Activated CD4-positive, alpha-beta T cell treated with anti-CD3 and anti-CD28 coated beads for 1 hour (primary cell): ENCODE results near the gene FBXL19.
"Not testable (repeated sequence)": the region's sequence is repeated elsewhere in the genome, so short reads cannot be mapped to it uniquely, and the experiment has no call there.

Experiments
- DNase-seq: peaks from one replicate; pipeline ENCODE4 v3.0.0-alpha.2; 2020

Gene FBXL19

DNA sequence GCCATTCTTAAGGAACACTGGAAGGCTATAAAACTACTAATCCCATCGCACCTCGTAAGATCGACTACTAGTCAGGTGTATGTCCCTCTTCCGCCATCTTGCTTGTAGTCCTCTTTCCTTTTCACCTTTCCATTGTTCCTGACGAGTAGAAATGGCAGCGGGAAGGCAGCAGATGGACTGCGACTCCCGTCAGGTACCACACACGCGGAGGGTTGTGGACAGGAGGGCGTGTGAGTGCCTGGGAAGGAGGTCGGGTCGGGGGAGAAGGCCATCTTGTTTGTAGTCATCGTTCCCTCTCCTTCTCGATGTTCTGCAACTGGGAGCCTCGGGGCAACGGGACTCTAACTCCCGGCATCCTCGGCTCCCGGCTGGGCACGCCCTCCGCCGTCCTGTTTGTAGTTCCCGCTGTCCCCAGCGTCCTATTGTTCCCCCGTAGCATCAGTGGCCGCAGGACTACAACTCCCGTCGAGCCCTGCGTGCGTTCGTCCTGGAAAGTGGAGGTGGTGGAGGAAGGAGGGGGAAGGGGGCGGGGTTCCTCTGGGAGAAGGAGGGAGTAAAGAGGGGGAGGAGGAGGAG is 324 bp upstream of the FBXL19 start:
- DNase-seq = peak; percentile 91

GRCh38 chr16:30924076-30924912 is 922 bp downstream of the FBXL19 start:
- DNase-seq = no peak

- DNase-seq = no peak
These were observed 1.7 kb downstream of the FBXL19 start for GRCh38 chr16:30924913-30925631.

- no peak for DNase-seq
These were observed 2.2 kb downstream of the FBXL19 start for GRCh38 chr16:30925632-30925987.

DNA sequence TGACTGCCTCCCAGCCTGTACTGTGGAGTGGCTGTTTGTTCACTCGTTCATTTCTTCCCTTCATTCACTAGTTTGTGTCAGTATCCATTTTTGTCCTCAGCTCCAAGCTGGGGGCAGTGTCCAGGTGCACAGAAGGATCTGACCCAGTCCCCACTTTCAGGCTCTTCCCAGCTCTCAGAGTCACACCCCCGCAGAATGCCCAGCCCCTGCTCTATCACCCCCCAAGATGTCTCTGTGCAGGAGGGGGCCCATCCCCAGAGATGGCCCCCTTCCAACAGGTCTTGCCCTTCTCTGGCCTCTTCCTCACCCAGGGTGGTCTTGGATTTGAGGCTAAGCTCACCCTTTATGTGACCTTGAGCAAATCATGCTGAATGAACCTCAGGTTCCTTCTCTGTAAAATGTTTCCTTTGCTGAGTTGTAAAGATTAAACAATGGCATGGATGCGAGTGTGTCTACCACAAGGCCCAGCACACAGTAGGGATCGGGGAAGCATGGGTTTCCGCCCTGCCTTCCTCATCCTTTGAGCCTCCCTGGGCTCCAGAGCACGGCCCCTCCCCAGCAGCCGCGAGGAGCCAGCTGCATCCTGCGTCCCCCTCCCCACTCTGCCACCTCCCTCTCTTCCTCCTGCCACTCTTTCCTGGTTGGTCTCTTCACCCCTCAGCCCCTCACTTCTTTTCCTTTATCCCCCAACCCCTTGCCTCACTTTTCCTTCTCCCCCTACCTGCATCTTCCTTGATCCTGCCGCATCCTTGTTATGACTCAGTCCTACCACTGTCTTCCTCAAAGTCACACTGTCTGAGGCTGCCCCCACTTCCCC is 2.8 kb downstream of the FBXL19 start:
- DNase-seq = no peak

DNA sequence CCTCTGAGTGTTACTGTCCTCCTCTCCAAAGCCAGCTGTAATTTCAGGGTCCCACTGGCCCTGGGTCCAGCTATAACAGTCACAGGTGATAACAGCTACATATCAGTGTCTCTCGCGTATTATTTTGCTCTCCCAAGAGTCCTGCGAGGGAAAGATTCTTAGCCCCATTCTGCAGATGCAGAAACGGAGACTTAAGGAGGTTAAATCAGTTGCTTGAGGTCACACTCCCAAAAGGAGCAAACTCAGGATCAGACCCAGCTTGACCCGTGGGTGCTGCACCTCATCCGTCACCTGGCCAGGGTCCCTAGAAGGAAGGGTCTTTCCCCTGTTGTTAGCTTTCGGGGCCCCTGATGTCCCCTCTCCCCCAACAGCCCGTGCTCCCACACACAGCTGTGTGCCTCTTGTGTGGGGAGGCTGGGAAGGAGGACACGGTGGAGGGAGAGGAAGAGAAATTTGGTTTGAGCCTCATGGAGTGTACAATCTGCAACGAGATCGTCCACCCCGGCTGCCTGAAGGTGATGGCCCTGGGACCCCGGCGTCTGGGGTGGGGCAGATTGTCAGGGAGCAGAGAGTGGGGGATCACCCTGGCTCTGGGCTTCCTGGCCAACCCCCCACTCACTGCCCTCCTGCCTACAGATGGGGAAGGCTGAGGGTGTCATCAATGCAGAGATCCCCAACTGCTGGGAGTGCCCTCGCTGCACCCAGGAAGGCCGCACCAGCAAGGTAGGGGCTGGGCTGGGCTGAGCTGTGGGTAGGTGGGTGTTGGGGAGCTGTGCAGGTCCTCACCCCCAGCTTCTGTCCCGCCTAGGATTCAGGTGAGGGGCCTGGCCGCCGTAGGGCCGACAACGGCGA is 3.8 kb downstream of the FBXL19 start:
- no peak for DNase-seq

GRCh38 chr16:30927789-30928378 is 4.5 kb downstream of the FBXL19 start:
- no peak for DNase-seq

GRCh38 chr16:30928390-30928789 is 5.0 kb downstream of the FBXL19 start:
- no peak for DNase-seq

- DNase-seq = no peak
These were observed 5.8 kb downstream of the FBXL19 start for GRCh38 chr16:30929167-30929566.

DNA sequence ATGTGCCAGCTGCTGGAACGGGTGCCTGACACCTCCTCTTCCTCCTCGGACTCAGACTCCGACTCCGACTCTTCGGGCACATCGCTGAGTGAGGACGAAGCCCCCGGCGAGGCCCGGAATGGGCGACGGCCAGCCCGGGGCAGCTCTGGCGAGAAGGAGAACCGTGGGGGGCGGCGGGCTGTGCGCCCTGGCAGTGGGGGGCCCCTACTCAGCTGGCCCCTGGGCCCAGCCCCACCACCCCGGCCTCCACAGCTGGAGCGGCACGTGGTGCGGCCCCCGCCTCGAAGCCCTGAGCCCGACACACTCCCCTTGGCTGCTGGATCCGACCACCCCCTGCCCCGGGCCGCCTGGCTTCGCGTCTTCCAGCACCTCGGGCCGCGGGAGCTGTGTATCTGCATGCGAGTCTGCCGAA is 6.8 kb downstream of the FBXL19 start:
- no peak for DNase-seq

- DNase-seq = no peak
These were observed 7.8 kb downstream of the FBXL19 start for GRCh38 chr16:30931068-30931650.

DNA sequence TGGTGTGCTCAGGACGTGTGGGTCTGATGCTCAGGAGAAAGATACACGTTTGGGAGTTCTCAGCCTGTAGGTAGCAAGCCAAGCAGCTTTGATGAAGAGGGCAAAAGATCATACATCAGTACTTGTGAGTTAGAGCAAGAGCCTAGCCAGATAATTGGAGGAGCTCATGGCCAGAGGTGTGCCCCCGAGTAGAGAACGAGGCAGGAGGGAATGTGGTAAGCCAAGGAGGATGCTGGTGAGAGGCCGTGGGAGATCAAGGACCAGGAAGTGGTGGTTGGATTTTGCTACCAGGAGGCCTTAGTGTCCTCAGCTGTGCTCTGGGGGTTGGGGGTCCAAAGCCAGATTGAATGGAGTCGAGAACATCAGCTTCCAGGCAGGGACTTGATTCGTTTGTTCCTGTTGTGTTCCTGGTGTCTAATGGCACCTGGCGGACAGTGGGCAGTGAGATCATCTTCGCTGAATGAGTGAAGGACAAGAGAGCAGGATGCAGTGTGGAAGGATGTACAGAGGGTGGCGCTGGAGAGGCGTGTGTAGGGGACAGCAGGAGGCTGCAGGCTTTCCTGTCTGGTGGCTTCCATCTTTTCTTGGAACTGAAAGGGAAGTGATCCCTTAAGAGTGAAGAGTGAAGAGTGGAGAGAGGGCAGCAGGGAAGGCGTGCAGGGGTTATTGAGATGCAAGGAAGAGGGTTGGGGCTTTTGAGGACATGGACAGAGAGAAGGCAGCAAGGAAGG is 11.6 kb downstream of the FBXL19 start:
- no peak for DNase-seq

DNA sequence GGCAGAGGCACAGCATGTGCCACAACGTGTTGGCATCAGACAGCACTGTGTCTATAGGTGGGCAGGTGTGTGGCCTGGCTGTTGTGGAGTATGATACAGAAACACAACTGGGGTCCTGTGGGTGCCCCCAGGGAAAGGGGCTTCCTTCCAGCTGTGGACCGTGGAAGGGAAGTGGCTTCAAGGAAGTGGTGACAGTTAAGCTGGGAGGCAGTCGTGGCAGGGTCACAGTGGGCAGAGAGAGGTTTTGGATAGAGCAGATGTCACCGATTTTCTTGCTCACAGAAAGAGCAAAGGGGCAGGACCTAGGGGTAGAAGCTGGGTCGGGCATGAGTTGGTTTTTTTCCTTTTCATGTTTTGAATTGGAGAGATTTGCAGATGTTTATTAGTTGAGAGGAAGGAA is 14.3 kb downstream of the FBXL19 start:
- no peak for DNase-seq

DNA sequence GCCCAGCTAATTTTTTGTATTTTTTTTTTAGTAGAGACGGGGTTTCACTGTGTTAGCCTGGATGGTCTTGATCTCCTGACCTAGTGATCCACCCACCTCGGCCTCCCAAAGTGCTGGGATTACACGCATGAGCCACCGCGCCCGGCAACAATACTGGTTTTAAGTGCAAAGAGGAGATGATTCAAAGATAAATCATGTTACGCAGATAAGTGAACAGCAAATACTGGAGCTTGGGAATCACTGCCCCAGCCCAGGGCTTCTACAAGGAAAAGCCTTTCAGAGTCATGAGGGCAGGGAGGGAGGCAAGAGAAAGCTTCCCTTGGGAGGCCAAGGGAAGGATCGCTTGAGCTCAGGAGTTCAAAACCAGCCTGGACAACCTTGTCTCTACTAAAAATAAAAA is 16.2 kb downstream of the FBXL19 start:
- not testable (repeated sequence) for DNase-seq

DNA sequence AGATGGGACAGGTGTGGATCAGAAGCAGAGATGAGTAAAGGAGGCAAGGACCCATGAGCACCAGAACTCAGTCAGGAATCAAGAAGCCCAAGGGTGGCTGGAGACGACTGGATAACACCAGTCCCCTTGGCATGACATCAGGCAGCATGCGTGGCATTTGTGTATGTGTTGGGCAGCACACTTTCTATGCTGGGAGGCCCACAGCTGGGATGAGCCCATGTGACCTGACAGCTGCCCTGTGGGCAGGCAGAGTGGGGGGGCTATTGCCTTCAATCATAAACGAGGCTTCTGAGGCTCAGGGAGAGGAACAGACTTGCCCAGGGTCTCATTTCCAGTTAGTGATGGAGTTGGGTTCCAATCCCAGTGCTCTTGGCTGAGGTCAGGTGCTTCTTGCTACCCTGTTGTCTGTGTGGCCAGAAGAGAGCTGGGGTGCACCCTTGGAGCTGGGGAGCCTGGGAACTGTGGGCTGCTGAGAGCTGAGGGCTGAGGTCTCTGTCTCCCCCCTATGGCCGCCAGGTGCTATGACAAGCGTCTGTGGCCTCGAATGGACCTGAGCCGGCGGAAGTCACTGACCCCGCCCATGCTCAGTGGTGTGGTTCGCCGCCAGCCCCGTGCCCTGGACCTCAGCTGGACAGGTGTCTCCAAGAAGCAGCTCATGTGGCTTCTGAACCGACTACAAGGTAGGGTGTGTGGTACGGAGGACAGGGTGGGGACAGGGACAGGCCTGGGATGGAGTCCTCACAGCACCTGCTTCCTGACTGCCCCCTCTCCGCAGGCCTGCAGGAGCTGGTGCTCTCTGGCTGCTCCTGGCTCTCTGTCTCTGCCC is 18.4 kb downstream of the FBXL19 start:
- DNase-seq = no peak

DNA sequence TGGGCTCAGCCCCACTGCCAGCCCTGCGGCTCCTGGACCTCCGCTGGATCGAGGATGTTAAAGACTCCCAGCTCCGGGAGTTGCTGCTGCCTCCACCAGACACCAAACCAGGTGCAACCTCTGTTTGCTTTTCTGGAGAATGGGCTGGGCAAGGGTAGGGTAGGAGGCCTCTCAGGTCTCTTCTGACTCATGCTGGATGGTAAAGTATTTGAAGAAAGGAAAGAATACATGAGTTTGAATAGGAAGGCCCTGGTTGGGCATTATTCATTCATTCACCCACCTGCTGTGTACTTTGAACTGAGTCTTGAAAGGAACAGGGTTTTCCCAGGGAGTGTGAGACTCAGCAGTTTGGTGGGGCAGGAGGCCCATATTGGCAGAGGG is 19.0 kb downstream of the FBXL19 start:
- DNase-seq = no peak

DNA sequence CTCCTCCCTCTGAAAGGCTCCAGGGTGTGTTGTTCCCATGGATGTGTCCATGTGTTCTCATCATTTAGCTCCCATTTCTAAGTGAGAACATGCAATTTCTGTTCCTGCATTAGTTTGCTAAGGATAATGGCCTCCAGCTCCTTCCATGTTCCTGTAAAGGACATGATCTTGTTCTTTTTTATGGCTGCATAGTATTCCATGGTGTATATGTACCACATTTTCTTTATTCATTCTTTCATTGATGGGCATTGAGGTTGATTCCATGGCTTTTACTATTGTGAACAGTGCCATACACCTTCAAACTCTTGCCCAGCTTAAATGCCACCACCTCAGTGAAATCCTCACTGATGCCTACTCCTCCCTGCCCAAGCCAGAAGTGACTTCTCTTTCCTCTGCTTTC is 21.0 kb downstream of the FBXL19 start:
- no peak for DNase-seq

- no peak for DNase-seq
These were observed 23.5 kb downstream of the FBXL19 start for GRCh38 chr16:30946671-30947540.

DNA sequence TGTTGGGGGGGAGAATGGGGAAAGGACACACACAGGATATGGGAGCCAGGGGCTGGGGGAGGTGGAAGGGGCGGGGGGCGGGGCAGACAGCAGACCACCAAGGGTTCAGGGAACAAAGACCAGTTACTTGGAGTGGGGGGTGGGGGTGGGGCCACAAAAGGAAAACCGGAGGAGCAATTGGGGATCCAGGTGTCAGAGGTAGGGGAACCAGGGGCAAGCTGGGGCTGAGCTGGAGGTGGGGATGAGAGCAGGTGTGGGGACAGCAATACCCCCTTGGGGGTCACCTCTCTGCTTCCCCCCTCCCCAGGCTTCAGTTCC is 24.1 kb downstream of the FBXL19 start:
- DNase-seq = no peak
